ENCODE data around the gene MEX3D.

The MEX3D gene

GRCh38 chr19:1518471-1518870 lies 49.7 kb downstream of the MEX3D start:
- ChIA-PET POLR2A (ENCODE audit: low non-redundant PET) (no interaction called here), CTCF (interaction anchor here (0.5 kb wide), 1 partner anchor 412 kb away, joined by 3 read pairs; no protein-coding TSS in a partner anchor)
- DNase-seq (ENCODE audit: low spot score): no peak
- TF ChIP-seq, protein P1, sequence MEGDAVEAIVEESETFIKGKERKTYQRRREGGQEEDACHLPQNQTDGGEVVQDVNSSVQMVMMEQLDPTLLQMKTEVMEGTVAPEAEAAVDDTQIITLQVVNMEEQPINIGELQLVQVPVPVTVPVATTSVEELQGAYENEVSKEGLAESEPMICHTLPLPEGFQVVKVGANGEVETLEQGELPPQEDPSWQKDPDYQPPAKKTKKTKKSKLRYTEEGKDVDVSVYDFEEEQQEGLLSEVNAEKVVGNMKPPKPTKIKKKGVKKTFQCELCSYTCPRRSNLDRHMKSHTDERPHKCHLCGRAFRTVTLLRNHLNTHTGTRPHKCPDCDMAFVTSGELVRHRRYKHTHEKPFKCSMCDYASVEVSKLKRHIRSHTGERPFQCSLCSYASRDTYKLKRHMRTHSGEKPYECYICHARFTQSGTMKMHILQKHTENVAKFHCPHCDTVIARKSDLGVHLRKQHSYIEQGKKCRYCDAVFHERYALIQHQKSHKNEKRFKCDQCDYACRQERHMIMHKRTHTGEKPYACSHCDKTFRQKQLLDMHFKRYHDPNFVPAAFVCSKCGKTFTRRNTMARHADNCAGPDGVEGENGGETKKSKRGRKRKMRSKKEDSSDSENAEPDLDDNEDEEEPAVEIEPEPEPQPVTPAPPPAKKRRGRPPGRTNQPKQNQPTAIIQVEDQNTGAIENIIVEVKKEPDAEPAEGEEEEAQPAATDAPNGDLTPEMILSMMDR (conservative IDR thresholded peaks at IDR 0.05; ENCODE audit: low read depth): no peak
- H3K27ac ChIP-seq: no peak overlapping the region

- ChIA-PET CTCF (no interaction called here), POLR2A (ENCODE audit: low non-redundant PET) (no interaction called here)
- no peak overlapping the region for H3K27ac ChIP-seq
- TF ChIP-seq, protein P1 (conservative IDR thresholded peaks at IDR 0.05; ENCODE audit: low read depth): no peak
- DNase-seq (ENCODE audit: low spot score): no peak
These were observed 51.8 kb downstream of the MEX3D start for GRCh38 chr19:1516395-1516753.

DNA sequence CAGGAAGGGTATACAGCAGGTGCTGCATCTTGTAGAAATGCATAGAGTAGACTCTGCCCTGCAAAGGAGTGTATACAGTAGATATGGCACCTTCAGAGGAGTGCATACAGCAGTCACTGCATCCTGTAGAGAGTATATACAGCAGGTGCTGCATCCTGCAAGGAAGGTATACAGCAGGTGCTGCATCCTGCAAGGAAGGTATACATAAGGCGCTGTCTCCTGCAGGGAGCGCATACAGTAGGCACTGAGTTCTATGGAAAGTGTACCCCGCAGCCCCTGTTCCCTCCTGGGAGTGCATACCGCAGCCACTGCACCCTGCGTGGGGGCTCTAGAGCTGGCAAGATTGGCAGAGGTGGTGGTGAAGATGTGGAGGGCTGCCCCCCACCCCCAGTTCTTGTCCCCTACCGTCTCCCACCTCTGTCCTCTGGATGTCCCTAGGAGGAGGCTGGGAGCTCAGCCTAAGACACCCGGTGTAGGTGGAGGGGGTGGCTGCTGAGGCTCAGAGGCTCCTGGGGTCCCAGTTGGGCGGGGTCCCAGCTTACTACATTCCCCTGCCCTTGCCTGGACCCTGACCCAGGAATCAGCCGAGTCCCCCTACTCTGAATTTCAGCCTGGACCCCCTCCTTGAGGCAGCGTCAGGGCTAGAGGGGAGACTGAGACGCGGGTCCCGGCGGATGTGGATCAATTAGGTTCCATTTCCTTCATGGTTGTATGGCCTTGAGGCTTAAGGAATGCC lies 53.0 kb downstream of the MEX3D start:
- POLR2A ChIA-PET (ENCODE audit: low non-redundant PET): no interaction called here
- H3K27ac ChIP-seq: peak overlapping the region; percentile 90
- TF ChIP-seq, protein P1 (conservative IDR thresholded peaks at IDR 0.05; ENCODE audit: low read depth): no peak
- CTCF ChIA-PET: interaction anchor here (0.6 to 1.0 kb wide), 7 partner anchors 11 to 120 kb away, joined by 3 to 6 read pairs (median 4); no protein-coding TSS in a partner anchor
- no peak for DNase-seq (ENCODE audit: low spot score)

DNA sequence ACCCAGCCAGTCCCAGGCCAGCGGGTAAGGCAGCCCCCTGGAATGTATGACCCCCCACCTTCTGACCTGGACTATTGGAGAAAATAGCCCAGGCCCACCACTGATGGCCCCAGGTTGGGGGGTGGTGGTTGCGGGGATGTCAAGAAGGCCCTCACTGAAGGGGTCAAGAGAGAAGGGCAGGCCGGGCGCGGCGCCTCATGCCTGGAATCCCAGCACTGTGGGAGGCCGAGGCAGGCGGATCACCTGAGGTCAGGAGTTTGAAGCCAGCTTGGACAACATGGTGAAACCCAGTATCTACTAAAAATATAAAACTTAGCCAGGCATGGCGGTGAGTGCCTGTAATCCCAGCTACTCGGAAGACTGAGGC lies 53.8 kb downstream of the MEX3D start:
- peak overlapping the region; percentile 90 for H3K27ac ChIP-seq
- DNase-seq (ENCODE audit: low spot score): no peak
- TF ChIP-seq, protein P1 (conservative IDR thresholded peaks at IDR 0.05; ENCODE audit: low read depth): no peak
- ChIA-PET CTCF (interaction anchor here (0.6 to 1.0 kb wide), 10 partner anchors 12 to 528 kb away, joined by 3 to 6 read pairs (median 3); no protein-coding TSS in a partner anchor), POLR2A (ENCODE audit: low non-redundant PET) (no interaction called here)

DNA sequence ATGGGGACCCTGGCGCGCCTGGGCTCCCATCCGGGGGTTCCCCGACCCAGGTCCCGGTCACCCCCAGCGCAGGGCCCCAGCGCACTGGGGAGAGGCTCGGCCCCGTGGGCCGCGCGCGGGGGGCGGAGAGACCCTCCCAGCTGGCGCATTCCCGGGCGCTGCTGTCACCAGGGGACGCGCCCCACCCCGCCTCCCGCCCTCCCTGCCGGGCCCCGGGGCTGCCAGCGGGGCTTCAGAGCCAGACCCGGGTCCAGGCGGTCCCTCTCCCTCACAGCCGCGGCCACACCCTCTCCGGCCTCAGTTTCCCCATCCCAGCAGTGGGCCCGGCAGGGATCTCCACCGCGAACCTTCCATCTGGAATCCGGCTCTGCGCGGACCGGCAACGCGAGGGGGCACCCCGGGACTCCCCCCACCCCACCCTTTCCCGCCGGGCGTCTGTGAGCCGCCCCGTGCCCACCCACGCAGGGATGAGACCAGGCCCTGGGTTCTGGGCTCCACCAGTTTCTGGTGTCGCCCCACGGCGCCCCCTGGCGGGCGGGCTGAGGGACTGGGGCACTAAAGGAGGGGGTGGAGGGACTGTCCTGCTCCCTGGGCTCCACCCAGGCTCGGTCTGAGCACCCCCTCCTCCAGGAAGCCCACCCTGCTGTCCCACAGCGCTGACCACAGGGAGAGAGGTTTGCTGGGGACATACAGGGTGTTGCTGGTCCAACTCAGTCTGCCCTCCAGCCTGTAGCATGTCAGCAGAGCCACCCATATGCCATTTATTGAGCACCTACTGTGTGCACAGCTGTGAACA lies 54.4 kb downstream of the MEX3D start:
- DNase-seq (ENCODE audit: low spot score): peak; percentile 47
- peak overlapping the region; percentile 90 for H3K27ac ChIP-seq
- ChIA-PET CTCF (interaction anchor here (0.6 to 0.7 kb wide), 2 partner anchors 57 to 528 kb away, joined by 3 read pairs; no protein-coding TSS in a partner anchor), POLR2A (ENCODE audit: low non-redundant PET) (no interaction called here)
- TF ChIP-seq, protein P1 (conservative IDR thresholded peaks at IDR 0.05; ENCODE audit: low read depth): peak; percentile 83

DNA sequence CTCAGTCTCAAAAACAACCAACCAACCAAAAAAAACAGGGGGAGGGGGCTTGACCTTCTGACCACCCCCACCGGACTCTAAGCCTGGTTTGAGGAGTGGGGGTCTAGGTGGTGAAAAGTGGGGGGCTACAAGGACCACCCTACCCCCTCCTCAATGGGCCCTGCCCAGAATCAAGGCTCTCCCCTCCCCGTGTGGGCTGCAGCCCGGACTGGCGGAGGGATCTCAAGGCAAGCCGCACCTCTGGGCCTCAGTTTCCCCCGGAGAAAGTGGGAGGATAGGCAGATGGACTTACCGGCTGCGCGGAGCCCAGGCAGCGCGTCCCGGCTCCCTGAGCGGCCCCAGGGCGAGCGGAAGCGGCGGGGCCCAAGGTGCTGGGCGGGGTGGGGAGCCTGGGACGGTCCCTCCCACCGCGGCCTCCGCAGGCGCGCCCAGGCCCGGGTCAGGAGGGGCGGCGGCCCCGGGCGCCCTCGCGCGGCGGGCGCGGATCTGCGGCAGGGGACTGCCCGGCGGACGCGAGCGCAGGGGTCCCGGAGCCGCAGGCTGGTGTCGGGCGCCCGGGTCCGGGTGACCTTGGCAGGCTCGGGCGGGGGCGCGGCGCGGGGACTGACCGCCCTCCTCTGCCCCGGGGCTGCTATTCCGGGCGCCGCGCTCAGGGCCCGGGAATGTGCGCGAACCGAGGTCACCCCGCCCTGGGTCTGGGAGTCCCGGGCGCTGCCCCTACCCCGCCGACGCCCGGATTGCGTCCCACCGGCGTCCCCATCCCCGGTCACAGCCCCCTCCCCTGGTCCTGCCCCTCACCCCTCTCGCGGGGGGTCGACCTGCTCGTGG lies 55.2 kb downstream of the MEX3D start, which contains the start of gene ADAMTSL5:
Gene ADAMTSL5, minus strand, starts transcription at position 349 of the 828 bp plus-strand sequence. CDS start 2,076 bp downstream, outside the sequence.
- ChIA-PET POLR2A (ENCODE audit: low non-redundant PET) (no interaction called here), CTCF (interaction anchor here (0.6 kb wide), 1 partner anchor 197 kb away, joined by 3 read pairs; no protein-coding TSS in a partner anchor)
- peak; percentile 71 for DNase-seq (ENCODE audit: low spot score)
- TF ChIP-seq, protein P1 (conservative IDR thresholded peaks at IDR 0.05; ENCODE audit: low read depth): peak; percentile 51
- peak within 1 kb of the TSS; percentile 90 for H3K27ac ChIP-seq

Measured in RWPE1 (cell line).